HL-60 (cell line): ENCODE results near the gene H1-8.

Experiments
- DNase-seq, 2 experiments: peaks; one replicate each; pipeline ENCODE4 v3.0.0-alpha.2; 2010 to 2020; ENCODE audit warnings: low read depth in 1 of 2, low spot score in 1 of 2
- H3K27ac ChIP-seq: fragments of 250-450 bp; sonication (Bioruptor Pico); replicated peaks from 2 replicates; pipeline ENCODE4 v1.5.1; 2020; ENCODE audit warnings: mild to moderate bottlenecking, moderate library complexity
- H3K27me3 ChIP-seq: fragments of 250-450 bp; sonication (Bioruptor Pico); 2 replicates; pipeline ENCODE4 v1.5.1; 2021; ENCODE audit warnings: mild to moderate bottlenecking, moderate library complexity; ENCODE audit not compliant: insufficient read depth, poor library complexity, severe bottlenecking
- H3K4me3 ChIP-seq: replicated peaks from 2 replicates; pipeline ENCODE4 v1.5.1; 2011; ENCODE audit warnings: mild to moderate bottlenecking, control low read depth, low read length; ENCODE audit not compliant: insufficient read depth
- GABPA ChIP-seq: IDR thresholded peaks from 2 replicates; pipeline ENCODE4 v1.6.1; 2012; ENCODE audit warnings: low read depth
- POLR2AphosphoS5 ChIP-seq: IDR thresholded peaks from 2 replicates; pipeline ENCODE4 v1.6.1; 2012; ENCODE audit warnings: low read depth
- SPI1 ChIP-seq: IDR thresholded peaks from 2 replicates; pipeline ENCODE4 v1.6.1; 2012; ENCODE audit warnings: low read depth, mild to moderate bottlenecking, borderline replicate concordance
- TF ChIP-seq, protein P1 (sequence below): IDR thresholded peaks from 2 replicates; pipeline ENCODE4 v1.6.1; 2012; ENCODE audit warnings: low read depth; ENCODE audit not compliant: insufficient replicate concordance
- TF ChIP-seq, protein P2 (sequence below): IDR thresholded peaks from one replicate; pipeline ENCODE4 v1.5.1; 2011; ENCODE audit warnings: low read length, control low read depth, inconsistent platforms; ENCODE audit not compliant: insufficient read depth

Gene H1-8

DNA sequence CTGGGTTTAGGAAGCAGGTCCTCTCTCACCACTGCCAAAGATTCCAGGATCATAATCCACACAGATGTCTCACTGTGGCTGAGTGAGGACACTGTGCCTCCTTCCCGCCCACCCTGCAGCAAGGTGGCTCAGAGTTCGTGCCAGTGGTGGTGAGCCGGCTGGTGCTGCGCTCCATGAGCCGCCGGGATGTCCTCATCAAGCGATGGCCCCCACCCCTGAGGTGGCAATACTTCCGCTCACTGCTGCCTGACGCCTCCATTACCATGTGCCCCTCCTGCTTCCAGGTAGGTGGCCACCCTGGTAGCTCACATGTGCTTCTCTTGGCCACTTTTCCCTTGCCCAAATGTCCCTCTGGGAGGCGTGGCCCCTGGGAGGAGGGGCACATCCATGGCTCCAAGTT lies 23.5 kb upstream of the H1-8 start:
- no peak for DNase-seq
- H3K27me3 ChIP-seq = no peaks in the 10 kb centered on the region
- H3K27ac ChIP-seq = no peak overlapping the region
- TF ChIP-seq GABPA (no peak), POLR2AphosphoS5 (no peak), SPI1 (no peak)
- TF ChIP-seq, protein P1, sequence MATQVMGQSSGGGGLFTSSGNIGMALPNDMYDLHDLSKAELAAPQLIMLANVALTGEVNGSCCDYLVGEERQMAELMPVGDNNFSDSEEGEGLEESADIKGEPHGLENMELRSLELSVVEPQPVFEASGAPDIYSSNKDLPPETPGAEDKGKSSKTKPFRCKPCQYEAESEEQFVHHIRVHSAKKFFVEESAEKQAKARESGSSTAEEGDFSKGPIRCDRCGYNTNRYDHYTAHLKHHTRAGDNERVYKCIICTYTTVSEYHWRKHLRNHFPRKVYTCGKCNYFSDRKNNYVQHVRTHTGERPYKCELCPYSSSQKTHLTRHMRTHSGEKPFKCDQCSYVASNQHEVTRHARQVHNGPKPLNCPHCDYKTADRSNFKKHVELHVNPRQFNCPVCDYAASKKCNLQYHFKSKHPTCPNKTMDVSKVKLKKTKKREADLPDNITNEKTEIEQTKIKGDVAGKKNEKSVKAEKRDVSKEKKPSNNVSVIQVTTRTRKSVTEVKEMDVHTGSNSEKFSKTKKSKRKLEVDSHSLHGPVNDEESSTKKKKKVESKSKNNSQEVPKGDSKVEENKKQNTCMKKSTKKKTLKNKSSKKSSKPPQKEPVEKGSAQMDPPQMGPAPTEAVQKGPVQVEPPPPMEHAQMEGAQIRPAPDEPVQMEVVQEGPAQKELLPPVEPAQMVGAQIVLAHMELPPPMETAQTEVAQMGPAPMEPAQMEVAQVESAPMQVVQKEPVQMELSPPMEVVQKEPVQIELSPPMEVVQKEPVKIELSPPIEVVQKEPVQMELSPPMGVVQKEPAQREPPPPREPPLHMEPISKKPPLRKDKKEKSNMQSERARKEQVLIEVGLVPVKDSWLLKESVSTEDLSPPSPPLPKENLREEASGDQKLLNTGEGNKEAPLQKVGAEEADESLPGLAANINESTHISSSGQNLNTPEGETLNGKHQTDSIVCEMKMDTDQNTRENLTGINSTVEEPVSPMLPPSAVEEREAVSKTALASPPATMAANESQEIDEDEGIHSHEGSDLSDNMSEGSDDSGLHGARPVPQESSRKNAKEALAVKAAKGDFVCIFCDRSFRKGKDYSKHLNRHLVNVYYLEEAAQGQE = no peak
- no peak overlapping the region for H3K4me3 ChIP-seq

DNA sequence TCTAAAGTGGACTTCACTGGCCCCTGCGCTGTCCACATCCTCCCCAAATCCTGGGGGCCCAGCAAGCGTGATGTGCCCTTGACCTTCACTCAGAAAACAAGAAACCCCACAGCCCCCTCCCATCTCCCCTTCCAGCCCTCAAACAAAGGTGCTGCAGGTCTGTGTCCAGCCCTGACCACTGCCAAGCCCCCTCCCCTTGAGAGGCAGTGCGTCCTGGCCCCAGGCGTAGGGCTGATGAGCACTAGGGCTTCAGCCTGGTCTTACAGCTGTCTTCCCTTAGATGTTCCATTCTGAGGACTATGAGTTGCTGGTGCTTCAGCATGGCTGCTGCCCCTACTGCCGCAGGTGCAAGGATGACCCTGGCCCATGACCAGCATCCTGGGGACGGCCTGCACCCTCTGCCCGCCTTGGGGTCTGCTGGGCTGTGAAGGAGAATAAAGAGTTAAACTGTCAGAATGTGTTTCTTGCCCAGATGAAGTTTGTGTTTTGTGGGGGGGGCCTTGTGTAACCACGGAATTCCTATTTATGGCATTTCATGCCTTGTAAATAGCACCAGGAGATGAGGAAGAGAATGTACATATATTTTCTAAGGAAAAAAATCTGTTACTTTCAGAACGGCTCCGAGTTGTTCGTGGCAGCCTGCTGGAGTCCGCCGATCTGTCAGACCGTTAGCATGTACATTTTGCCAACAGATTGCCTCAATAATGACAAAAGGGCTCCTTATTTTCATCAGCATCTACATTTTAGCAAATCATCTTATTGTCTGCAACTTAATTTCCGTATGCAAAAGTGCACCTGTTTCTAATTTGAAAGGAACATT lies 22.9 kb upstream of the H1-8 start:
- TF ChIP-seq SPI1 (no peak), GABPA (no peak)
- TF ChIP-seq, protein P1 = no peak
- no peak for DNase-seq

DNA sequence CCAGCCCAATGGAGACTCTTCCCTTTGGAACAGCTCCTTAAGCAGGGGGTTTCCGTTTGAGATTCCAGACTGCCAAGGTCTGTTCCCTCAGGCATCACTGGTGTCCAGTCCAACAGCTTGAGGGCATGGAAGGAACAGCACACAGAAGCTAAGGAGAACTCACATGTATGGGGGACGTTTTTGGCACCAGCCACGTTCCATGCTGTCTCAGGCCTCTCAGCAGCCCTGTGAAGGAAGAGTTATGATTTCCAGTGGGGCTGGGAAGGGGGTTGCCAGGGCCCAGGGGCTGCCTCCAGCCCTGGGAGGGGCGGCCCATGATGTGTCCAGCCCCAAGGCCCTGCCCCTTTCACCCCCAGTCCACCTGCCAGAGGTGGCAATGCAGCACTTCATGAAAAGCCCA lies 22.0 kb upstream of the H1-8 start:
- TF ChIP-seq, protein P1 = no peak
- TF ChIP-seq, protein P2, sequence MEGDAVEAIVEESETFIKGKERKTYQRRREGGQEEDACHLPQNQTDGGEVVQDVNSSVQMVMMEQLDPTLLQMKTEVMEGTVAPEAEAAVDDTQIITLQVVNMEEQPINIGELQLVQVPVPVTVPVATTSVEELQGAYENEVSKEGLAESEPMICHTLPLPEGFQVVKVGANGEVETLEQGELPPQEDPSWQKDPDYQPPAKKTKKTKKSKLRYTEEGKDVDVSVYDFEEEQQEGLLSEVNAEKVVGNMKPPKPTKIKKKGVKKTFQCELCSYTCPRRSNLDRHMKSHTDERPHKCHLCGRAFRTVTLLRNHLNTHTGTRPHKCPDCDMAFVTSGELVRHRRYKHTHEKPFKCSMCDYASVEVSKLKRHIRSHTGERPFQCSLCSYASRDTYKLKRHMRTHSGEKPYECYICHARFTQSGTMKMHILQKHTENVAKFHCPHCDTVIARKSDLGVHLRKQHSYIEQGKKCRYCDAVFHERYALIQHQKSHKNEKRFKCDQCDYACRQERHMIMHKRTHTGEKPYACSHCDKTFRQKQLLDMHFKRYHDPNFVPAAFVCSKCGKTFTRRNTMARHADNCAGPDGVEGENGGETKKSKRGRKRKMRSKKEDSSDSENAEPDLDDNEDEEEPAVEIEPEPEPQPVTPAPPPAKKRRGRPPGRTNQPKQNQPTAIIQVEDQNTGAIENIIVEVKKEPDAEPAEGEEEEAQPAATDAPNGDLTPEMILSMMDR = no peak
- no peak for TF ChIP-seq GABPA
- no peak for TF ChIP-seq SPI1
- TF ChIP-seq POLR2AphosphoS5 = no peak
- Histone ChIP-seq H3K4me3 (no peak overlapping the region), H3K27ac (no peak overlapping the region), H3K27me3 (no peaks in the 10 kb centered on the region)
- no peak for DNase-seq

More for the DNA sequence above, 22.9 kb upstream of the H1-8 start:
- Histone ChIP-seq H3K4me3 (no peak overlapping the region), H3K27ac (no peak overlapping the region), H3K27me3 (no peaks in the 10 kb centered on the region)

DNA sequence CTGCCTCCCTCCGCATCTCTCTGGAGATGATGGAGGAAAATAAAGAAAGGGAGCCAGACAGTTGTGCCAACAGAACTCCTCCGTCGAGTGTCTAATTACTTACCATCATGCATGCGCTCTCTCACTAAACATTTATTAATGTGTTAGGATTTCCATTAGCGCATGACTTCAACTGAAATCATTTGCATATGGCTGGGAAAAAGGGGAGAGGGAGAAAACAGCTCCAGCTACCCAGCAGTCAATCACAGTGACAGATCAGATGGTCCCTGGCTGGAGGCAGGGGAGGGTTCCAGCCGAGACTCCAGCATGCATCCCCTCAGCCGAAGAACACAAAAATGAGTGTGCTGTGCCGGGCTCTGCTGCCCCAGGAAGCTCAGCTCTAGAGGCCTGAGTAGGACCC lies 21.4 kb upstream of the H1-8 start:
- DNase-seq = no peak
- H3K4me3 ChIP-seq = no peak overlapping the region
- H3K27ac ChIP-seq = no peak overlapping the region
- H3K27me3 ChIP-seq = no peaks in the 10 kb centered on the region
- TF ChIP-seq, protein P2 = no peak
- TF ChIP-seq, protein P1 = no peak
- no peak for TF ChIP-seq POLR2AphosphoS5
- no peak for TF ChIP-seq SPI1
- TF ChIP-seq GABPA = no peak
